Endometrium (tissue), 2 donors: Measurements from ENCODE around the gene NAPSA.
"Not testable (repeated sequence)": the region's sequence is repeated elsewhere in the genome, so short reads cannot be mapped to it uniquely, and the experiment has no call there.

Source experiments
- FAIRE-seq: peaks from 2 replicates; lab custom pipeline; 2012; peaks lifted over from hg19 to GRCh38; lab: Jason Lieb, UNC
- donor health status: control.
- donor health status: control.

NAPSA gene

GRCh38 chr19:50358483-50359327, 6.7 kb downstream of the NAPSA start:
- FAIRE-seq: no peak

- FAIRE-seq: no peak
These were observed 8.0 kb downstream of the NAPSA start for GRCh38 chr19:50357178-50358100.

GRCh38 chr19:50356691-50357177, 8.7 kb downstream of the NAPSA start:
- no peak for FAIRE-seq

- FAIRE-seq: not testable (repeated sequence)
These were observed 12.0 kb downstream of the NAPSA start for GRCh38 chr19:50353487-50353880.

GRCh38 chr19:50352242-50352641, 13.2 kb downstream of the NAPSA start:
- no peak for FAIRE-seq

- FAIRE-seq: no peak
These were observed 16.0 kb downstream of the NAPSA start for GRCh38 chr19:50349277-50350057.

GRCh38 chr19:50347089-50347581, 18.3 kb downstream of the NAPSA start:
- not testable (repeated sequence) for FAIRE-seq

- no peak for FAIRE-seq
These were observed 20.6 kb downstream of the NAPSA start for GRCh38 chr19:50344661-50345318.

- no peak for FAIRE-seq
These were observed 24.3 kb downstream of the NAPSA start for GRCh38 chr19:50341091-50341564.

- no peak for FAIRE-seq
These were observed 25.1 kb downstream of the NAPSA start for GRCh38 chr19:50340331-50340730.

- FAIRE-seq: not testable (repeated sequence)
These were observed 28.4 kb downstream of the NAPSA start for GRCh38 chr19:50337031-50337430.

GRCh38 chr19:50334741-50335421, 30.6 kb downstream of the NAPSA start:
- FAIRE-seq: no peak

GRCh38 chr19:50333737-50334617, 31.5 kb downstream of the NAPSA start:
- FAIRE-seq: no peak

GRCh38 chr19:50333235-50333736, 32.2 kb downstream of the NAPSA start:
- FAIRE-seq: no peak

- no peak for FAIRE-seq
These were observed 33.0 kb downstream of the NAPSA start for GRCh38 chr19:50332244-50333038.

- no peak for FAIRE-seq
These were observed 33.5 kb downstream of the NAPSA start for GRCh38 chr19:50331994-50332243.

- no peak for FAIRE-seq
These were observed 34.0 kb downstream of the NAPSA start for GRCh38 chr19:50331221-50331993.
